HUES6 (cell line): ENCODE results near the gene DISC1.
A peak's percentile ranks its signal among the peaks of the same experiment; 100 is the strongest.

Experiments used
- H3K27ac ChIP-seq: 2 replicates; pipeline ENCODE4 v1.7.0; 2013; ENCODE audit warnings: low read depth, mild to moderate bottlenecking, low read length, inconsistent platforms
- H3K27me3 ChIP-seq: 2 replicates; pipeline ENCODE4 v1.6.1; 2013; ENCODE audit warnings: low read length; ENCODE audit not compliant: control insufficient read depth, insufficient read depth
- H3K36me3 ChIP-seq: 2 replicates; pipeline ENCODE4 v1.6.1; 2013; ENCODE audit warnings: low read length; ENCODE audit not compliant: control insufficient read depth, insufficient read depth
- H3K4me1 ChIP-seq: 2 replicates; pipeline ENCODE4 v1.6.1; 2013; ENCODE audit warnings: low read length; ENCODE audit not compliant: control insufficient read depth, insufficient read depth
- H3K4me3 ChIP-seq: 2 replicates; pipeline ENCODE4 v1.5.1; 2013; ENCODE audit warnings: low read depth, low read length
- H3K9ac ChIP-seq: one replicate; pipeline ENCODE4 v1.6.1; 2013; ENCODE audit warnings: mild to moderate bottlenecking, low read length
- H3K9me3 ChIP-seq: 2 replicates; pipeline ENCODE4 v1.6.1; 2013; ENCODE audit warnings: low read depth, low read length; ENCODE audit not compliant: control insufficient read depth, insufficient read depth

Gene DISC1

GRCh38 chr1:231923491-231924041, 297.0 kb downstream of the DISC1 start:
- Histone ChIP-seq H3K9ac (no peak overlapping the region), H3K4me3 (no peak overlapping the region), H3K27ac (no peak overlapping the region), H3K27me3 (no peaks in the 10 kb centered on the region), H3K4me1 (peaks cover 14% of the 10 kb centered on the region; the same call in 1 of the 2 replicates), H3K36me3 (no peaks in the 10 kb centered on the region), H3K9me3 (no peaks in the 10 kb centered on the region)

- peaks cover 11% of the 10 kb centered on the region for H3K4me1 ChIP-seq
- H3K27ac ChIP-seq, result no peak overlapping the region
- H3K9ac ChIP-seq, result no peak overlapping the region
- H3K4me3 ChIP-seq, result no peak overlapping the region
- no peaks in the 10 kb centered on the region for H3K9me3 ChIP-seq
- no peaks in the 10 kb centered on the region for H3K36me3 ChIP-seq
- no peaks in the 10 kb centered on the region for H3K27me3 ChIP-seq
Measured at GRCh38 chr1:231924180-231924579, 297.6 kb downstream of the DISC1 start.

GRCh38 chr1:231925864-231926263, 299.3 kb downstream of the DISC1 start:
- Histone ChIP-seq H3K4me3 (no peak overlapping the region), H3K9ac (no peak overlapping the region), H3K27me3 (no peaks in the 10 kb centered on the region), H3K9me3 (no peaks in the 10 kb centered on the region), H3K4me1 (peaks cover 12% of the 10 kb centered on the region), H3K36me3 (no peaks in the 10 kb centered on the region), H3K27ac (no peak overlapping the region)

GRCh38 chr1:231926340-231926739, 299.8 kb downstream of the DISC1 start:
- Histone ChIP-seq H3K4me1 (peaks cover 12% of the 10 kb centered on the region), H3K9me3 (no peaks in the 10 kb centered on the region; the same call in 1 of the 2 replicates), H3K27ac (no peak overlapping the region), H3K4me3 (no peak overlapping the region), H3K9ac (no peak overlapping the region), H3K27me3 (no peaks in the 10 kb centered on the region), H3K36me3 (no peaks in the 10 kb centered on the region)

GRCh38 chr1:231926933-231927332, 300.3 kb downstream of the DISC1 start:
- H3K4me3 ChIP-seq, result no peak overlapping the region
- H3K9ac ChIP-seq, result no peak overlapping the region
- peaks cover 12% of the 10 kb centered on the region for H3K4me1 ChIP-seq
- no peak overlapping the region for H3K27ac ChIP-seq
- H3K27me3 ChIP-seq, result no peaks in the 10 kb centered on the region
- no peaks in the 10 kb centered on the region for H3K36me3 ChIP-seq
- H3K9me3 ChIP-seq, result peaks cover 3% of the 10 kb centered on the region

GRCh38 chr1:231927431-231927830, 300.8 kb downstream of the DISC1 start:
- Histone ChIP-seq H3K9ac (no peak overlapping the region), H3K4me1 (peaks cover 12% of the 10 kb centered on the region), H3K4me3 (no peak overlapping the region), H3K27ac (no peak overlapping the region), H3K27me3 (no peaks in the 10 kb centered on the region), H3K9me3 (peaks cover 8% of the 10 kb centered on the region), H3K36me3 (no peaks in the 10 kb centered on the region)

GRCh38 chr1:231929311-231929710, 302.7 kb downstream of the DISC1 start:
- no peak overlapping the region for H3K4me3 ChIP-seq
- H3K27me3 ChIP-seq, result no peaks in the 10 kb centered on the region
- H3K36me3 ChIP-seq, result no peaks in the 10 kb centered on the region
- no peak overlapping the region for H3K27ac ChIP-seq
- peaks cover 14% of the 10 kb centered on the region for H3K9me3 ChIP-seq
- H3K9ac ChIP-seq, result peak overlapping the region; percentile 26
- peaks cover 12% of the 10 kb centered on the region for H3K4me1 ChIP-seq

GRCh38 chr1:231930257-231930947, 303.8 kb downstream of the DISC1 start:
- H3K4me1 ChIP-seq, result peaks cover 12% of the 10 kb centered on the region
- no peaks in the 10 kb centered on the region for H3K36me3 ChIP-seq
- no peak overlapping the region for H3K9ac ChIP-seq
- no peak overlapping the region for H3K27ac ChIP-seq
- H3K4me3 ChIP-seq, result no peak overlapping the region
- peaks cover 14% of the 10 kb centered on the region for H3K9me3 ChIP-seq
- H3K27me3 ChIP-seq, result no peaks in the 10 kb centered on the region

GRCh38 chr1:231931146-231931545, 304.6 kb downstream of the DISC1 start:
- no peak overlapping the region for H3K9ac ChIP-seq
- peaks cover 14% of the 10 kb centered on the region for H3K9me3 ChIP-seq
- no peaks in the 10 kb centered on the region for H3K27me3 ChIP-seq
- H3K27ac ChIP-seq, result no peak overlapping the region
- H3K4me3 ChIP-seq, result no peak overlapping the region
- no peaks in the 10 kb centered on the region for H3K36me3 ChIP-seq
- H3K4me1 ChIP-seq, result peaks cover 12% of the 10 kb centered on the region

GRCh38 chr1:231931846-231932454, 305.4 kb downstream of the DISC1 start:
- Histone ChIP-seq H3K4me3 (no peak overlapping the region), H3K36me3 (no peaks in the 10 kb centered on the region), H3K4me1 (peaks cover 12% of the 10 kb centered on the region), H3K9ac (no peak overlapping the region), H3K9me3 (peaks cover 14% of the 10 kb centered on the region), H3K27ac (no peak overlapping the region), H3K27me3 (no peaks in the 10 kb centered on the region)
